Panc1 (cell line): ENCODE data around the gene SLC16A7. TPM values are rescaled to one million over a fixed set of nuclear protein-coding genes. Genes with fewer than 3 reads are reported as not detected.

Experiments used
- ATAC-seq: fragments of 200-7000 bp; cut with Tn5 transposase; 2 replicates; pipeline ENCODE4 v1.9.1; 2020; ENCODE audit warnings: mild to moderate bottlenecking, moderate library complexity
- BruUV-seq: library from RNA; stranded (reverse); fragments of 400-500 nt; replicated peaks from 2 replicates; lab custom pipeline; 2021; lab: Mats Ljungman, UMichigan
- CTCF ChIA-PET: fragments of 300-600 bp; sonication (Branson Sonifier 250); formaldehyde crosslinking; loops from one replicate; lab custom pipeline; 2022; ENCODE audit warnings: antibody characterized with exemption; lab: Charles Lee
- POLR2A ChIA-PET: fragments of 300-600 bp; sonication (Branson Sonifier 250); formaldehyde crosslinking; loops from one replicate; lab custom pipeline; 2022; ENCODE audit warnings: antibody characterized with exemption; lab: Charles Lee
- DNase-seq: peaks from one replicate; pipeline ENCODE4 v3.0.0-alpha.2; 2010; ENCODE audit warnings: low read depth, low spot score
- H3K27ac ChIP-seq: 2 replicates; pipeline ENCODE4 v1.5.1; 2011; ENCODE audit warnings: mild to moderate bottlenecking, low read length, inconsistent platforms
- H3K27me3 ChIP-seq: fragments of 200-500 bp; sonication (Bioruptor generic); 2 replicates; pipeline ENCODE4 v1.6.0; 2014; ENCODE audit warnings: low read length, inconsistent platforms; ENCODE audit not compliant: control insufficient read depth, insufficient read depth
- H3K36me3 ChIP-seq: fragments of 200-500 bp; sonication (Bioruptor generic); 2 replicates; pipeline ENCODE4 v1.5.1; 2014; ENCODE audit warnings: inconsistent platforms, mild to moderate bottlenecking, low read length, moderate library complexity; ENCODE audit not compliant: control insufficient read depth, insufficient read depth
- H3K4me1 ChIP-seq: 2 replicates; pipeline ENCODE4 v1.5.1; 2011; ENCODE audit warnings: inconsistent platforms, mild to moderate bottlenecking, low read length, moderate library complexity; ENCODE audit not compliant: control insufficient read depth, insufficient read depth
- H3K4me3 ChIP-seq, 2 experiments: 2 replicates each; pipeline ENCODE4 v1.5.1; 2011 to 2012; ENCODE audit warnings: low read depth in 2 of 2, low read length in 2 of 2, mild to moderate bottlenecking in 2 of 2, inconsistent platforms in 1 of 2, moderate library complexity in 1 of 2
- H3K9me3 ChIP-seq: fragments of 200-500 bp; sonication (Bioruptor generic); 2 replicates; pipeline ENCODE4 v1.5.1; 2014; ENCODE audit warnings: low read depth, mild to moderate bottlenecking, inconsistent platforms, low read length, moderate library complexity; ENCODE audit not compliant: control insufficient read depth, insufficient read depth
- POLR2AphosphoS5 ChIP-seq: IDR thresholded peaks from 2 replicates; pipeline ENCODE4 v1.6.1; 2012; ENCODE audit warnings: mild to moderate bottlenecking, low read depth, low read length, moderate library complexity
- SIN3A ChIP-seq: IDR thresholded peaks from 2 replicates; pipeline ENCODE4 v1.6.1; 2012; ENCODE audit warnings: low read depth, mild to moderate bottlenecking, low read length, moderate library complexity, borderline replicate concordance; ENCODE audit not compliant: insufficient read depth
- TCF7L2 ChIP-seq: IDR thresholded peaks from 2 replicates; pipeline ENCODE4 v1.6.1; 2011; ENCODE audit warnings: mild to moderate bottlenecking, low read depth, low read length, inconsistent platforms
- in situ Hi-C: cut with HindIII; loops from 2 replicates; pipeline ENCODE4 v1.10.0; 2016; ENCODE audit warnings: low sequenced_read_pairs, low pct_unique_long_range_greater_than_20kb
- intact Hi-C: fragments of 100-400 bp; cut with micrococcal nuclease; formaldehyde crosslinking; loops from one replicate; pipeline ENCODE4 v1.10.0; 2022; ENCODE audit not compliant: unreplicated experiment
- total RNA-seq: library from RNA; stranded (reverse); gene quantifications from one replicate; pipeline ENCODE4 v1.2.1, GENCODE V29; 2021; ENCODE audit not compliant: unreplicated experiment
- TF ChIP-seq, protein P1 (sequence below): fragments of 450-650 bp; IDR thresholded peaks from 2 replicates; pipeline ENCODE4 v1.5.1; 2017; ENCODE audit warnings: mild to moderate bottlenecking
- TF ChIP-seq, protein P2 (sequence below), 2 experiments: IDR thresholded peaks; 2 replicates each; pipeline ENCODE4 v1.6.1; 2011 to 2012; ENCODE audit warnings: low read depth in 2 of 2, control low read depth in 1 of 2, low read length in 1 of 2, mild to moderate bottlenecking in 1 of 2, moderate library complexity in 1 of 2; ENCODE audit not compliant: insufficient read depth in 1 of 2

SLC16A7 gene
- total RNA-seq, 1 experiment from 2014 or later, result 0.33 TPM

DNA sequence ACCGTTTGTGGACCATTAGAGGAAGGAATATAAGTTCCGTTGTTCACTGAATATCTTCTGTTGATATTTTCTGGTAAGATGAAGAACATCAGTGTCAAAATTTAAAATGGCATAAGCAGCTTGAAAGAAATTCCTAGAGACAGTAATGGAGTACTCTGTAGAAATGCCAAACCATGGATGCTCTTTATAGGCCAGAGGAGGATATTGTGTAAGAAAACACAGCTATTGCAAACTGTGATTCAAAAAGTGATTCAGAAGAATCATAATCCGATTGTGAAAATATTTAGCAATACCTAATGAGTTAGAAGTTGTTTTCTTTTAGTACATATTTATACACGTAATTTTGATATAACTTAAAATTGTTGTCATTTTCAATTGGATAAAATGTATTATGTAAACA is 102.8 kb downstream of the SLC16A7 start:
- ChIA-PET CTCF (no interaction called here), POLR2A (no interaction called here)
- Histone ChIP-seq H3K9me3 (no peaks in the 10 kb centered on the region), H3K4me1 (no peaks in the 10 kb centered on the region), H3K27me3 (no peaks in the 10 kb centered on the region), H3K36me3 (no peaks in the 10 kb centered on the region), H3K27ac (no peak overlapping the region), H3K4me3 (no peak overlapping the region)
- TF ChIP-seq SIN3A (no peak), TCF7L2 (no peak), POLR2AphosphoS5 (no peak)
- TF ChIP-seq, protein P1, sequence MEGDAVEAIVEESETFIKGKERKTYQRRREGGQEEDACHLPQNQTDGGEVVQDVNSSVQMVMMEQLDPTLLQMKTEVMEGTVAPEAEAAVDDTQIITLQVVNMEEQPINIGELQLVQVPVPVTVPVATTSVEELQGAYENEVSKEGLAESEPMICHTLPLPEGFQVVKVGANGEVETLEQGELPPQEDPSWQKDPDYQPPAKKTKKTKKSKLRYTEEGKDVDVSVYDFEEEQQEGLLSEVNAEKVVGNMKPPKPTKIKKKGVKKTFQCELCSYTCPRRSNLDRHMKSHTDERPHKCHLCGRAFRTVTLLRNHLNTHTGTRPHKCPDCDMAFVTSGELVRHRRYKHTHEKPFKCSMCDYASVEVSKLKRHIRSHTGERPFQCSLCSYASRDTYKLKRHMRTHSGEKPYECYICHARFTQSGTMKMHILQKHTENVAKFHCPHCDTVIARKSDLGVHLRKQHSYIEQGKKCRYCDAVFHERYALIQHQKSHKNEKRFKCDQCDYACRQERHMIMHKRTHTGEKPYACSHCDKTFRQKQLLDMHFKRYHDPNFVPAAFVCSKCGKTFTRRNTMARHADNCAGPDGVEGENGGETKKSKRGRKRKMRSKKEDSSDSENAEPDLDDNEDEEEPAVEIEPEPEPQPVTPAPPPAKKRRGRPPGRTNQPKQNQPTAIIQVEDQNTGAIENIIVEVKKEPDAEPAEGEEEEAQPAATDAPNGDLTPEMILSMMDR, result no peak
- TF ChIP-seq, protein P2, sequence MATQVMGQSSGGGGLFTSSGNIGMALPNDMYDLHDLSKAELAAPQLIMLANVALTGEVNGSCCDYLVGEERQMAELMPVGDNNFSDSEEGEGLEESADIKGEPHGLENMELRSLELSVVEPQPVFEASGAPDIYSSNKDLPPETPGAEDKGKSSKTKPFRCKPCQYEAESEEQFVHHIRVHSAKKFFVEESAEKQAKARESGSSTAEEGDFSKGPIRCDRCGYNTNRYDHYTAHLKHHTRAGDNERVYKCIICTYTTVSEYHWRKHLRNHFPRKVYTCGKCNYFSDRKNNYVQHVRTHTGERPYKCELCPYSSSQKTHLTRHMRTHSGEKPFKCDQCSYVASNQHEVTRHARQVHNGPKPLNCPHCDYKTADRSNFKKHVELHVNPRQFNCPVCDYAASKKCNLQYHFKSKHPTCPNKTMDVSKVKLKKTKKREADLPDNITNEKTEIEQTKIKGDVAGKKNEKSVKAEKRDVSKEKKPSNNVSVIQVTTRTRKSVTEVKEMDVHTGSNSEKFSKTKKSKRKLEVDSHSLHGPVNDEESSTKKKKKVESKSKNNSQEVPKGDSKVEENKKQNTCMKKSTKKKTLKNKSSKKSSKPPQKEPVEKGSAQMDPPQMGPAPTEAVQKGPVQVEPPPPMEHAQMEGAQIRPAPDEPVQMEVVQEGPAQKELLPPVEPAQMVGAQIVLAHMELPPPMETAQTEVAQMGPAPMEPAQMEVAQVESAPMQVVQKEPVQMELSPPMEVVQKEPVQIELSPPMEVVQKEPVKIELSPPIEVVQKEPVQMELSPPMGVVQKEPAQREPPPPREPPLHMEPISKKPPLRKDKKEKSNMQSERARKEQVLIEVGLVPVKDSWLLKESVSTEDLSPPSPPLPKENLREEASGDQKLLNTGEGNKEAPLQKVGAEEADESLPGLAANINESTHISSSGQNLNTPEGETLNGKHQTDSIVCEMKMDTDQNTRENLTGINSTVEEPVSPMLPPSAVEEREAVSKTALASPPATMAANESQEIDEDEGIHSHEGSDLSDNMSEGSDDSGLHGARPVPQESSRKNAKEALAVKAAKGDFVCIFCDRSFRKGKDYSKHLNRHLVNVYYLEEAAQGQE (IDR thresholded peaks at IDR 0.05; ENCODE audit: insufficient read depth in 1 of 2, low read depth in 2 of 2, low read length in 1 of 2), result no peak
- intact Hi-C loops (no loop called here), in situ Hi-C loops (no loop called here)
- DNase-seq (no peak), ATAC-seq (no peak)
- BruUV-seq, result no TSS peak

DNA sequence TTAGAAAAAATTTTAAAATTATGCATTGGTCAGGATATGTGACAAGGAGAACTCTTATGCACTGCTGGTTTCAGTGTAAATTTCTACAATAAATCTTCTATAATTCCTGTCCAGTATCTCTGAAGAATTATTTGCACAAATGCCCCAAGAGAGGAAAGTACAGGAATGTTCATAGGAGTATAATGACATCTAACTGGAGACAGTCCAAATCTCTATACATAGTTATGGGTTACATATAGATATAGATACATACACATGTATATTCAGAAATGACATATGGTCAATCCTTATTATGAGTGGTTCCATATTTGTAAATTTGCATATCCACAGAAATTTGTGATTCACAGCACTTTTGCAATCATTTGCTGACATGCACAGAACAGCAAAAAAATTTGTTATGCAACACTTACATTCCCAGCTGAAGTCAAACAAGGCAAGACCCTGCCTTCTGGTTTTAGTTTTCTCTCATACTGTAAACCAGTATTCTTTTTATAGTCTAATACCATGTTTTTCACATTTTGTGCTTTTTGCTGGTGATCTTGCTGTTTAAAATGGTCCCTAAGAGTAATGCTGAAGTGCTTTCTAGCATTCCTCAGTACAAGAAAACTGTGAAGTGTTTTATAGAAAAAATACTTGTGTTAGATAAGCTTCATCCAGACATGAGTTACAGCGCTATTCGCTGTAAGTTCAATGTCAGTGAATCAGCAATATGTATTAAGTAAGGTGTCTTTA is 103.8 kb downstream of the SLC16A7 start:
- in situ Hi-C loops (no loop called here), intact Hi-C loops (no loop called here)
- H3K4me1 ChIP-seq, result no peaks in the 10 kb centered on the region
- H3K27ac ChIP-seq, result no peak overlapping the region
- H3K36me3 ChIP-seq, result no peaks in the 10 kb centered on the region
- POLR2A ChIA-PET, result interaction anchor here (0.6 kb wide), 1 partner anchor 23 kb away, joined by 3 read pairs; no protein-coding TSS in a partner anchor
- no peaks in the 10 kb centered on the region for H3K9me3 ChIP-seq
- H3K27me3 ChIP-seq, result no peaks in the 10 kb centered on the region
- ATAC-seq (no peak), DNase-seq (no peak)
- CTCF ChIA-PET, result no interaction called here
- TF ChIP-seq POLR2AphosphoS5, result no peak
- TF ChIP-seq, protein P1, result no peak
- TF ChIP-seq TCF7L2, result no peak
- TF ChIP-seq, protein P2 (IDR thresholded peaks at IDR 0.05; ENCODE audit: insufficient read depth in 1 of 2, low read depth in 2 of 2, low read length in 1 of 2), result no peak
- TF ChIP-seq SIN3A, result no peak
- H3K4me3 ChIP-seq, result no peak overlapping the region
- no TSS peak for BruUV-seq
